Right lobe of liver (tissue), 4 donors: ENCODE results near the gene EXOSC7.
"Not testable (repeated sequence)": the region's sequence is repeated elsewhere in the genome, so short reads cannot be mapped to it uniquely, and the experiment has no call there.

Experiments
- CTCF ChIP-seq, 4 donors: fragments of 200-600 bp in 3 of 4; fragments of 450-650 bp in 1 of 4; IDR thresholded peaks; one replicate each; pipeline versions ENCODE4 v1.5.1 to v1.8.0; 2016 to 2022; ENCODE audit warnings: antibody characterized with exemption in 4 of 4, mild to moderate bottlenecking in 2 of 4
- POLR2A ChIP-seq: fragments of 450-650 bp; IDR thresholded peaks from one replicate; pipeline ENCODE4 v1.6.1; 2017; ENCODE audit warnings: antibody characterized with exemption, mild to moderate bottlenecking
- donor health status: DM: no; HTN: no; CAD: no.
- donor health status: DM: no; HTN: no; CAD: no.
- donor health status: DM: no; HTN: yes; CAD: no.

DNA sequence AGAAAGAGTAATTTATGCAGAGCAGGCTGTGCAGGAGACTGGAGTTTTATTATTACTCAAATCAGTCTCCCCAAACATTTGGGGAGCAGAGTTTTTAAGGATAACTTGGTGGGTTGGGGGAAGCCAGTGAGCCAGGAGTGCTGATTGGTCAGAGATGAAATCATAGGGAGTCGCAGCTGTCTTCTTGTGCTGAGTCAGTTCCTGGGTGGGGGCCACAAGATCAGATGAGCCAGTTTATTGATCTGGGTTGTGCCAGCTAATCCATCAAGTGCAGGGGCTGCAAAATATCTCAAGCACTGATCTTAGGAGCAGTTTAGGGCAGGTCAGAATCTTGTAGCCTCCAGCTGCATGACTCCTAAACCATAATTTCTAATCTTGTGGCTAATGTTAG, 77.8 kb downstream of the EXOSC7 start:
- TF ChIP-seq CTCF (IDR thresholded peaks at IDR 0.05); POLR2A: not testable (repeated sequence)
